Measurements from ENCODE around the gene CACNA1C. TPM values are rescaled to one million over a fixed set of nuclear protein-coding genes. Genes with fewer than 3 reads are reported as not detected.

CACNA1C gene
- total and polyA plus RNA-seq, 10 of the 15 experiments (the other 5 are each of a cell fraction or from before 2014, with no cell fraction given) = under 0.01 to 0.15 (median 0.09) TPM; not detected in 5

GRCh38 chr12:2239381-2239871 lies 186.6 kb downstream of the CACNA1C start:
- ChIA-PET SMC1A (ENCODE audit: uncharacterized antibody, unreplicated experiment) (no interaction called here), CTCF (interaction anchor here (0.7 to 1.5 kb wide), 4 partner anchors 13 to 318 kb away, joined by 3 to 4 read pairs (median 3); no protein-coding TSS in a partner anchor), POLR2A (no interaction called here), RAD21 (ENCODE audit: unreplicated experiment) (no interaction called here)
- no peaks in the 10 kb centered on the region for H3K4me1 ChIP-seq (ENCODE audit: control insufficient read depth, insufficient read depth, low read length)
- no peaks in the 10 kb centered on the region for H4K20me1 ChIP-seq (ENCODE audit: control insufficient read depth, insufficient read depth)
- H3K4me3 ChIP-seq = no peak overlapping the region
- no peaks in the 10 kb centered on the region for H3K79me2 ChIP-seq (ENCODE audit: control insufficient read depth, insufficient read depth, low read length)
- H3K9me3 ChIP-seq (replicated peaks; ENCODE audit: control insufficient read depth, insufficient read depth, low read length) = no peaks in the 10 kb centered on the region
- DNase-seq (ENCODE audit: low read depth, low spot score) = no peak
- no peak overlapping the region for H3K9ac ChIP-seq (ENCODE audit: control insufficient read depth, insufficient read depth, low read length)
- no peak for ATAC-seq
- FAIRE-seq = no peak
- 74% methylated on average over 17 of the region's 17 CpGs for WGBS (ENCODE audit: insufficient coverage, insufficient replicate concordance, low lambda C conversion rate, missing lambda C conversion rate)
- H3K27me3 ChIP-seq (replicated peaks in 1 of 2; ENCODE audit: control insufficient read depth in 2 of 2, insufficient read depth in 2 of 2, low read length in 1 of 2) = no peaks in the 10 kb centered on the region
- TF ChIP-seq SIX5 (IDR thresholded peaks at IDR 0.05; ENCODE audit: low read depth, low read length, severe bottlenecking) = no peak
- no peak for TF ChIP-seq NR2C1 (IDR thresholded peaks at IDR 0.05)
- no peak for TF ChIP-seq ATF3 (IDR thresholded peaks at IDR 0.05; ENCODE audit: borderline replicate concordance, extremely low read depth, low read depth, low read length)
- no peak for TF ChIP-seq IRF5 (IDR thresholded peaks at IDR 0.05; ENCODE audit: borderline replicate concordance)
- TF ChIP-seq MAX (IDR thresholded peaks at IDR 0.05; ENCODE audit: low read depth, low read length) = no peak
- no peak for TF ChIP-seq ZNF592 (IDR thresholded peaks at IDR 0.05)
- TF ChIP-seq KLF5 (IDR thresholded peaks at IDR 0.05; ENCODE audit: partially characterized antibody) = no peak
- no peak for TF ChIP-seq MTA3 (IDR thresholded peaks at IDR 0.05; ENCODE audit: borderline replicate concordance, low read length)
- BruUV-seq (replicated peaks) = no TSS peak
- H3K4me2 ChIP-seq (ENCODE audit: control insufficient read depth, insufficient read depth) = no peak overlapping the region
- in situ Hi-C loops (cut with MboI) = no loop called here
- H2AFZ ChIP-seq (ENCODE audit: control insufficient read depth, low read depth, low read length) = no peak overlapping the region
- no peaks in the 10 kb centered on the region for H3K36me3 ChIP-seq (ENCODE audit: control insufficient read depth in 2 of 2, insufficient read depth in 2 of 2, low read length in 1 of 2)
- no peak overlapping the region for H3K27ac ChIP-seq (ENCODE audit: control insufficient read depth, insufficient read depth)
- intact Hi-C loops (cut with micrococcal nuclease; ENCODE audit: unreplicated experiment) = no loop called here

Measured in GM12878 (cell line).